Measurements from ENCODE around the gene MYO1G. TPM values are rescaled to one million over a fixed set of nuclear protein-coding genes. Genes with fewer than 3 reads are reported as not detected.
"Not testable (repeated sequence)": the region's sequence is repeated elsewhere in the genome, so short reads cannot be mapped to it uniquely, and the experiment has no call there.

The MYO1G gene
- total RNA-seq, 1 donor from 2014 or later: 154 TPM

DNA sequence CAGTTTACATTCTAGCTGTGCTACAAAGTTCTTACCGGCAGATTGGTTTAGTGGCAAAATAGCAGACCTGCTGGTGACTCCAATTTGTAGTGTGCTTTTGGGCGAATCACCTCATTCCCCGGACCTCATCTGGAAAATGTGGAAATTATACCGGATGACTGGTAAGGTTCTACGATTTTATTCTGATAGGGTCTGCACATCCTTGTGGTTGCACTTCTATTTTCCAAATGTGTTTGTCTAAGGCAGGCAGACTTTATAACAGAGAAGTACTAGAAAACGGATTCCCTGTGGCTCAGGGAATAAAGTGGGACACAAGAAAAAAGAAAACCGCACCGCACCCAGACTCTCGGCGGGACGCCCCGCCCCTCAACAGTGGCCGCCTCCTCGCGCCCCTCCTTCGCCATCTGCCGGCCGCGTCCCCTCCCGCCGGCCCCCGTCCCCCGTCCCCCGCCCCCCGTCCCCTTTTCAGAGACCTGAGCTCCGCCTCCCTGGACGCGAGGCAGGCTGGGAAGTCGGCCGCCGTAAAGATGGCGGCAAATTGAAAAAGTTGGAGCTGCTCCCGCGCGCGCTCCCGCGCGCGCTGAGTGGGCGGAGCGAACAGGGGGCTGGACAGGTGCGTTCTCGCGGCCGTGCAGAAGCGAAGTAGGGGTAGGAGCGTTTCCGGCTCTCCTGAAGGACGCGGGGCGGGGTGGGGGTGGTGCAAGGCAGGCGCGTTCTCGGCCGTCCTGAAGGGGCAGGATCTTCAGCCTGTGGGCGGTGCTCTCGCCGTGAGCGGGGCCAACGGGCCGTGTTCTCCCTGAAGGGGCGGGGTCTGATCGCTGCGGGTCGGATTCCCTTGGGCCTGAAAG lies 20.7 kb upstream of the MYO1G start:
- ATAC-seq (ENCODE audit: low read depth) (peak; percentile 85), DNase-seq (peak; percentile 94)
- Mint-ChIP-seq H3K27ac (peak overlapping the region; percentile 94), H3K9me3 (no peaks in the 10 kb centered on the region), H3K4me3 (peak overlapping the region; percentile 95), H3K4me1 (peaks cover 60% of the 10 kb centered on the region), H3K27me3 (no peaks in the 10 kb centered on the region), H3K36me3 (ENCODE audit: low read depth) (peaks cover 13% of the 10 kb centered on the region)
- intact Hi-C loops (cut with micrococcal nuclease): loop anchor here (1.0 to 5.0 kb wide), 10 partner anchors 13 to 507 kb away; partner anchors contain the start of genes H2AZ2, MYO1G, NUDCD3 and PPIA
- CTCF ChIA-PET: interaction anchor here (2.8 to 3.2 kb wide), 2 partner anchors 25 to 28 kb away, joined by 15 to 21 read pairs; no protein-coding TSS in a partner anchor
- TF ChIP-seq, protein P1, sequence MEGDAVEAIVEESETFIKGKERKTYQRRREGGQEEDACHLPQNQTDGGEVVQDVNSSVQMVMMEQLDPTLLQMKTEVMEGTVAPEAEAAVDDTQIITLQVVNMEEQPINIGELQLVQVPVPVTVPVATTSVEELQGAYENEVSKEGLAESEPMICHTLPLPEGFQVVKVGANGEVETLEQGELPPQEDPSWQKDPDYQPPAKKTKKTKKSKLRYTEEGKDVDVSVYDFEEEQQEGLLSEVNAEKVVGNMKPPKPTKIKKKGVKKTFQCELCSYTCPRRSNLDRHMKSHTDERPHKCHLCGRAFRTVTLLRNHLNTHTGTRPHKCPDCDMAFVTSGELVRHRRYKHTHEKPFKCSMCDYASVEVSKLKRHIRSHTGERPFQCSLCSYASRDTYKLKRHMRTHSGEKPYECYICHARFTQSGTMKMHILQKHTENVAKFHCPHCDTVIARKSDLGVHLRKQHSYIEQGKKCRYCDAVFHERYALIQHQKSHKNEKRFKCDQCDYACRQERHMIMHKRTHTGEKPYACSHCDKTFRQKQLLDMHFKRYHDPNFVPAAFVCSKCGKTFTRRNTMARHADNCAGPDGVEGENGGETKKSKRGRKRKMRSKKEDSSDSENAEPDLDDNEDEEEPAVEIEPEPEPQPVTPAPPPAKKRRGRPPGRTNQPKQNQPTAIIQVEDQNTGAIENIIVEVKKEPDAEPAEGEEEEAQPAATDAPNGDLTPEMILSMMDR (IDR thresholded peaks at IDR 0.05): no peak
- POLR2A ChIA-PET: interaction anchor here (0.6 to 9.7 kb wide), 29 partner anchors 10 to 426 kb away, joined by 3 to 325 read pairs (median 5); partner anchors contain the start of genes DDX56, H2AZ2, MYO1G and OGDH

DNA sequence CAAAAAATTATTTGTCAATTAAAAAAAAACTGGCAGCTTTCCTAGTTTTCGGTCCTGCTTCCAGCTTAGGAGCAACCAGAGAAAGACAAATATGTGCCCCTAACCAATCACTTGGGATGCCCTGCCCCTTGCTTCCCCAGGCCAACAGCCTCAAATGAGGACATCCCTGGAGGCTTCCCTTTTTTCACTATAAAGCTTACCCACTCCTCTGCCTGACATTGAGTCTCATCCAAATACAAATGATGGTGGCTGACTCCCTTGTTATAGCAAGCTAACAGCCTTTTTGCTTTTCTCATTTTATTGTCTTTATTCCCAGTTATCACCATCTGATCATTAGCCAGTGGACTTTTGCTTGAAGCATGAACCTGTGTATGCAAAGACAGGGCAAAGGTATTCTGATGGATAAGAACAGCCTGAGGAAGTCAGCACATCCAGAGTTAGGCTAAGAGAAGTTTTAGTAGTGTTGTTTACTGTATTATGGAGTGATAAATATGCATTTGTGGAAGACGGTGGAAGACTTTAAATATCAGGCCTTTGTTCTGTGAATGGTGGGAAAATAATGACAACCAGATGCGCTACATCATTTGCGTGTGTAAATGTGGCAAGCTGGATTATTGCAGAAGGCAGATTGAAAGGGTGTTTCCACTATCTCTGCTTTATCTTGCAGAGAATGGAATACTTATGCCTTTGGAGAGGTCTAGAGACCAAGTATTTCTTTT lies 19.5 kb upstream of the MYO1G start:
- intact Hi-C loops (cut with micrococcal nuclease): loop anchor here (2.0 to 5.0 kb wide), 2 partner anchors 202 to 506 kb away; partner anchors contain the start of genes NUDCD3 and PPIA
- peaks cover 57% of the 10 kb centered on the region for H3K4me1 Mint-ChIP-seq
- peak overlapping the region; percentile 32 for H3K4me3 Mint-ChIP-seq
- H3K27ac Mint-ChIP-seq: peak overlapping the region; percentile 94
- no peak for DNase-seq
- peaks cover 11% of the 10 kb centered on the region for H3K36me3 Mint-ChIP-seq (ENCODE audit: low read depth)
- TF ChIP-seq, protein P1 (IDR thresholded peaks at IDR 0.05): no peak
- no peaks in the 10 kb centered on the region for H3K9me3 Mint-ChIP-seq
- H3K27me3 Mint-ChIP-seq: no peaks in the 10 kb centered on the region
- POLR2A ChIA-PET: interaction anchor here (0.6 to 9.7 kb wide), 9 partner anchors 9 to 392 kb away, joined by 3 to 325 read pairs (median 8); partner anchors contain the start of genes MYO1G, OGDH and TBRG4
- no peak for ATAC-seq (ENCODE audit: low read depth)
- CTCF ChIA-PET: interaction anchor here (0.9 to 3.2 kb wide), 2 partner anchors 18 to 24 kb away, joined by 3 to 21 read pairs; no protein-coding TSS in a partner anchor

DNA sequence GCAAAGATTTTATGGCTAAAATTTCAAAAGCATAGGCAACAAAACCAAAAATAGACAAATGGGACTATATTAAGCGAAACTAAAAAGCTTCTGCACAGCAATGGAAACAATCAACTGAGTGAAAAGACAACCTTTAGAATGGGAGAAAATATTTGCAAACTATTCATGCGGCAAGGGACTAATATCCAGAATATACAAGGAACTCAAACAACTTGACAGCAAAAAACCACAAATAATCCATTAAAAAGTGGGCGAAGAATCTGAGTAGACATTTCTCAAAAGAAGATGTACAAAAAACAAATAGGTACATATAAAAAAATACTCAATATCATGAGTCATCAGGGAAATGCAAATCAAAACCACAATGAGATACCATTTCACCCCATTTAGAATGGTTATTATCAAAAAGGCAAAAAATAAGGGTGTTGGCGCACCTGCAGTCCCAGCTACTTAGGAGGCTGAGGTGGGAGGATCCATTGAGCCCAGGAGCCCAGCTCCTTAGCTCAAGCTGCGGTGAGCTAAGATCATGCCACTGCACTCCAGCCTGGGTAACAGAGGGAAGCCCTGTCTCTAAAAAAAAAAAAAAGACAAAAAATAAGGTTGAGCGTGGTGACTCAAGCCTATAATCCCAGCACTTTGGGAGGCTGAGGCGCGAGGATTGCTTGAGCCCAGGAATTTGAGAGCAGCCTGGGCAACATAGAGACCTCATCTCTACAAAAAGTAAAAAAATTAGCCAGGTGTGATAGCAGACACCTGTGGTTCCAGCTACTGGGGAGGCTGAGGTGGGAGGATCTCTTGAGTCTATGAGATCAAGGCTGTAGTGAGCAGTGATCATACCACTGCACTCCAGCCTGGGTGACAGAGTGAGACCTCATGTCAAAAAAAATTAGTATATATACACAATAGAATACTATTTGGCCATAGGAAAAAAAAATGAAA lies 17.0 kb upstream of the MYO1G start:
- ATAC-seq (ENCODE audit: low read depth) (no peak), DNase-seq (no peak)
- H3K9me3 Mint-ChIP-seq: no peaks in the 10 kb centered on the region
- intact Hi-C loops (cut with micrococcal nuclease): loop anchor here (1.0 to 5.0 kb wide), 3 partner anchors 10 to 504 kb away; partner anchors contain the start of genes MYO1G and NUDCD3
- ChIA-PET CTCF (interaction anchor here (1.3 to 1.5 kb wide), 2 partner anchors 23 to 32 kb away, joined by 4 to 6 read pairs; no protein-coding TSS in a partner anchor), POLR2A (interaction anchor here (0.5 to 9.7 kb wide), 9 partner anchors 14 to 389 kb away, joined by 3 to 325 read pairs (median 4); partner anchors contain the start of genes MYO1G and TBRG4)
- H3K27me3 Mint-ChIP-seq: no peaks in the 10 kb centered on the region
- peak overlapping the region; percentile 33 for H3K4me3 Mint-ChIP-seq
- H3K4me1 Mint-ChIP-seq: peaks cover 38% of the 10 kb centered on the region
- H3K36me3 Mint-ChIP-seq (ENCODE audit: low read depth): peaks cover 4% of the 10 kb centered on the region
- peak overlapping the region; percentile 80 for H3K27ac Mint-ChIP-seq
- TF ChIP-seq, protein P1 (IDR thresholded peaks at IDR 0.05): no peak

DNA sequence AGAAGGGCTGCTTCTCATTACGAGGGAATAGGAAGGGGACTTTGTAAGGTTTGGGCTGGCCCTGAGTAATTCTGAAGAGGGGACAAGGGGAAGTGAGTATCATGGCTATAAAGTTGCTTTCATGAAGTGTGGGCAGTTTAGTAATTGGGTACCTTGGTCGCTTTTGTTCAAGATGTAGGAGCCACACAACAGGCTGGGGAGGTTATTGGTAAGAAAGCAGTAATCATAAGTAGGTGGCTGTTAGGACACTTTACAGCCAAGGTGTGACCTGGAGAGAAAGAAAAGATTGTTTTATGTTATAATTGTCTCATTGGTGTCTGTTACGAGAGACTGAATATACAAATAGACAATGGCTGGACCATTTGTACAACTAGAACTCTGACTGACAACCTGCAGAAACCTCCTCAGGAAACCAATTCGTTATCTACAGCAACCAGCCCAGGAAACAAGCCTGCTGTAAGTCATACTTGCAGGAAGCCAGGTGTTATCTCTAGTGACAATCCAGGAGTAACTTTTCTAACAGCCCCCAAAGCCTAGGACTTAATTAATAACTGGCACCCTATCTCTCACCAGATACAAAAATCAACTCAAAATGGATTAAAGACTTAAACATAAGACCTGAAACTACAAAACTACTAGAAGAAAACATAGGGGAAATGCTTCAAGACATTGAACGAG lies 16.2 kb upstream of the MYO1G start:
- H3K36me3 Mint-ChIP-seq (ENCODE audit: low read depth): peaks cover 4% of the 10 kb centered on the region
- DNase-seq: no peak
- intact Hi-C loops (cut with micrococcal nuclease): loop anchor here (1.0 to 5.0 kb wide), 3 partner anchors 9 to 503 kb away; partner anchors contain the start of genes MYO1G and NUDCD3
- ChIA-PET POLR2A (interaction anchor here (1.3 to 9.7 kb wide), 3 partner anchors 13 to 117 kb away, joined by 5 to 325 read pairs (median 14); partner anchors contain the start of genes MYO1G and TBRG4), CTCF (interaction anchor here (1.3 kb wide), 1 partner anchor 22 kb away, joined by 4 read pairs; no protein-coding TSS in a partner anchor)
- peak overlapping the region; percentile 80 for H3K27ac Mint-ChIP-seq
- peaks cover 38% of the 10 kb centered on the region for H3K4me1 Mint-ChIP-seq
- no peaks in the 10 kb centered on the region for H3K9me3 Mint-ChIP-seq
- H3K27me3 Mint-ChIP-seq: no peaks in the 10 kb centered on the region
- peak overlapping the region; percentile 40 for H3K4me3 Mint-ChIP-seq
- ATAC-seq (ENCODE audit: low read depth): no peak
- TF ChIP-seq, protein P1 (IDR thresholded peaks at IDR 0.05): no peak

DNA sequence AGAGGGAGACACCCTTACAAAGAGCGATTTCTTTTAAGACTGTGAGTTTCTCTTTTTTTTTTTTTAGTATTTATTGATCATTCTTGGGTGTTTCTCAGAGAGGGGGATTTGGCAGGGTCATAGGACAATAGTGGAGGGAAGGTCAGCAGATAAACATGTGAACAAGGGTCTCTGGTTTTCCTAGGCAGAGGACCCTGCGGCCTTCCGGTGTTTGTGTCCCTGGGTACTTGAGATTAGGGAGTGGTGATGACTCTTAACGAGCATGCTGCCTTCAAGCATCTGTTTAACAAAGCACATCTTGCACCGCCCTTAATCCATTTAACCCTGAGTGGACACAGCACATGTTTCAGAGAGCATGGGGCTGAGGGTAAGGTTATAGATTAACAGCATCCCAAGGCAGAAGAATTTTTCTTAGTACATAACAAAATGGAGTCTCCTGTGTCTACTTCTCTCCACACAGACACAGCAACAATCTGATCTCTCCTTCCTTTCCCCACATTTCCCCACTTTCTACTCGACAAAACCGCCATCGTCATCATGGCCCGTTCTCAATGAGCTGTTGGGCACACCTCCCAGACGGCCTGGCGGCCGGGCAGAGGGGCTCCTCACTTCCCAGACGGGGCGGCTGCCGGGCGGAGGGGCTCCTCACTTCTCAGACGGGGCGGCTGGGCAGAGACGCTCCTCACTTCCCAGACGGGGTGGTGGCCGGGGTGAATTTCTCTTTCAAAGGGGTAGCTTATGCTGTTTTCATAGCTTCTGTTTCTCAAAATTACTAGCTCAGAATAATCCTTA lies 13.4 kb upstream of the MYO1G start:
- H3K9me3 Mint-ChIP-seq; H3K4me3 Mint-ChIP-seq; ATAC-seq (ENCODE audit: low read depth); H3K27me3 Mint-ChIP-seq; H3K36me3 Mint-ChIP-seq (ENCODE audit: low read depth); POLR2A ChIA-PET; intact Hi-C loops (cut with micrococcal nuclease); DNase-seq; CTCF ChIA-PET; H3K27ac Mint-ChIP-seq: not testable (repeated sequence)
- peaks cover 34% of the 10 kb centered on the region for H3K4me1 Mint-ChIP-seq

Data from activated B cell treated with CpG ODN at 0.5 μM for 24 hours (primary cell).